SKM-1 treated with dmso at 0.1 percent for 144 hours (cell line): ENCODE results near the gene USP6.
"Not testable (repeated sequence)": the region's sequence is repeated elsewhere in the genome, so short reads cannot be mapped to it uniquely, and the experiment has no call there.

Experiments
- DNase-seq: peaks from one replicate; lab custom pipeline; 2025; ENCODE audit not compliant: unreplicated experiment; lab: John Stamatoyannopoulos, UW

The USP6 gene

DNA sequence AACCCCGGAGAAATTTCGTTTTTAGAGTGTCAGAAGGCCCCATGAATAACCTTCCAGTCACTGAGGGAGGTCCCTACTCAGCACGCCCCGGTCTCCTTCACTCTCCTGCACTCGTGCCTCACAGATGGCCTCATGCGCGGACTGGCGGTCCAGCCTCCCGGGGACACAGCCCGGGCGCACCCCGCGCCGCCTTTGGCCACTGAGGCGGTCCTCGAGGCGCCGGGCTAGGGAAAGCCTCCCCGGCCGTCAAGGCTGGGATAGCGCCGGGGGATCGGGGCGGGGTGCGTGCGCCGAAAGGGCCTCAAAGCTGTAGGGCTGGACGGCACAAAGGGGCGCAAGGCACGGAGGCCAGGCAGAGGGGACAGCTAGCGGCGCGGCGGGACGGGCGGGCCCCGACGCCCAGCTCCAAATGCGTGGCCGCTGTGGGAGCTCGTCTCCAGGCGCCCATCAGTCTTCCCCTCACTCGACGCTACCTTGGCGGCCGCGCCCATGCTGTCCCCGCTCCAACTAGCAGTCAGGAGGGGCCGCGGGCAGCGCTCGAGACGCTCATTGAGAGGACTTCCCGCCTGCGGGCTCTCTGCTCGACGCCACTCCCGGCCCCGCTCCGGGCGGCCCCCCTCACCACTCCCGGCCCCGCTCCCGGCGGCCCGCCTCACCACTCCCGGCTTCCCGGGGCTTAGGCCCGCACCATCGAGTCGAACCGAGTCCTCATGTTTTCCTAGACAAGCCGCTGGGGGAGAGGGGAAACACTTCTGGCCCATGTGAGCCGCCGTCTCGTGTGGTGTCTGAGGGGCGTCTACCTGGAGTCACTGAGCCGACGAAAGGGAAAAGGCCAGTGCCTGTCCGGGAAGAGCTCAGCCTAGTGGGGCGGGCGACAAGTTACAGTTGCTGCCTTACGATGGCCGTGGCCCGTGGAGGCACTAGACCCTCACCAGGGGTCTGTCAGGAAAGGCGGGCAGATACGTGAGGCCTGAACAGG is at the start of gene USP6:
Gene USP6 (plus strand): TSS at position 360 of the 979 bp plus-strand sequence. CDS start 14,336 bp downstream, outside the sequence.
- no peak for DNase-seq

DNA sequence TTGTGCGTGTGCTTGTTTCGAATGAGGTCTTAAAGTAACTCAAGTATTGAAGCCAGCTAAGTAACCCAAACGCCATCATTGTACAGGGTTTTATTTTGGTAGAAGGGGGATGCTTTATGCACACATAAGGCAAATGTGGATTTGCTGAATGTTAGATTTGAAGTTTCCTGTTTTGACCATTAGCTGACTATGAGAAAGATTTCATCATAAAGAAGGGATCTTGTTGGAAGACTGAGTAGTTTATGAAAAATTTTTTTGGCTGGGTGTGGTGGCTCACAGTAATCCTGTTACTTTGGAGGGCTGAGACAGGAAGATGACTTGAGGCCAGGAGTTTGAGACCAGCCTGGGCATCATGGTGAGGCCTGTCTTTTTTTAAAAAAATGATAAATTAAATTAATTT is 47.6 kb upstream of the USP6 start:
- DNase-seq: no peak

DNA sequence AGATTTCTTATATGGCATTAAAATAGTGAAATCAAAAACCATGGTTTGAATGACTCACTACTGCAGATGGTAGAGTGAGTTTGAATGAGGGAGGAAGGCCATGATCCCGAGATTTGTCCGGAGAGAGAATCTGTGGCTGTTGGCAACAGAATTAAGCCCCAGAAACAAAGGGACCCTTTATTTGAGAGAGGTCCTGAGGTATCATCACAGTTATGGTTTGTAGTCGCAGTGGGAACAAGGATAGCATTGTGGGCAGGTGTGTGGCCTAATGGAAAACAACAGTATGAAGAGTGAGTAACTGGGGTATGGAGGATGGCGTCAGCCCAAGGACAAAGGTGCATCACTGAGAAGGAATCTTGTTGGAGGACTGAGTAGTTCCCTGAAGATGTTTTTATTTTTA is 46.1 kb upstream of the USP6 start:
- no peak for DNase-seq

DNA sequence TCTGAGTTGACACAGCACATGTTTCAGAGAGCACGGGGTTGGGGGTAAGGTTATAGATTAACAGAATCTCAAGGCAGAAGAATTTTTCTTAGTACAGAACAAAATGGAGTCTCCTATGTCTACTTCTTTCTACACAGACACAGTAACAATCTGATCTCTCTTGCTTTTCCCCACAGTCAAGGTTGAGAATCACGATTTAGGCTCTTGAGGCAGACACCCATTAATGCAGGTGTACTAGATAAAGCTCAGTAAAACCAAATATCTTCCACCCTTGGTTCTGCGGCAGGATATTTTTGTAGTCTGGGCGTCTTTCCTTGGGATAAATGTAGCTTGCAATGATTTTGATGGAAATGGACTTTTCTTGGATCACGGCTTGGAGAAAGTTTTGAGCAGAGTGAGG is 40.4 kb upstream of the USP6 start:
- DNase-seq: not testable (repeated sequence)

DNA sequence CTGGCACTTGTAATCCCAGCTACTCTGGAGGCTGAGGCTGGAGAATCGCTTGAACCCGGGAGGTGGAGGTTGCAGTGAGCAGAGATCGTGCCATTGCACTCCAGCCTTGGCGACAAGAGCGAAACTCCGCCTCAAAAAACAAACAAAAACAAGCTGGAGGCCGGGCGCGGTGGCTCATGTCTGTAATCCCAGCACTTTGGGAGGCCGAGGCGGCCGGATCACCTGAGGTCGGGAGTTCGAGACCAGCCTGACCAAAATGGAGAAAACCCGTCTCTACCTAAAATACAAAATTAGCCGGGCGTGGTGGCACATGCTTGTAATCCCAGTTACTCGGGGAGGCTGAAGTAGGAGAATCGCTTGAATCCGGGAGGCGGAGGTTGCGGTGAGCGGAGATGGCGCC is 38.6 kb upstream of the USP6 start:
- not testable (repeated sequence) for DNase-seq

DNA sequence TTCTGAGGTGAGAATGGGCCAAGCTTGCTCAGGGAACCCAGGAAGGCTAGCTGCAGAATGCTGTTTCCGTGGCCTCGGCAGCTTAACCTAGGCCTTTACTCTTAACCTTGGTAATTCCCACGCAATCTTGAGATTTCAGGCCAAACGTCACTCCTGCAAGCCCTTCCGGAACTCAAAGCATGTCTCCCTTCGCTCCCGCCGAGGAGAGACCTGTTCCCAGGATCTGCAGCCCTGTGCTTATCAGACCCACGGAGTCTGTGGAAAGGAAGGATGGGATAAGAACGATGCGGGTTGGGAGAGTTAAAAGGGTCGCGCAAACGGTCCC is 38.1 kb upstream of the USP6 start:
- no peak for DNase-seq

DNA sequence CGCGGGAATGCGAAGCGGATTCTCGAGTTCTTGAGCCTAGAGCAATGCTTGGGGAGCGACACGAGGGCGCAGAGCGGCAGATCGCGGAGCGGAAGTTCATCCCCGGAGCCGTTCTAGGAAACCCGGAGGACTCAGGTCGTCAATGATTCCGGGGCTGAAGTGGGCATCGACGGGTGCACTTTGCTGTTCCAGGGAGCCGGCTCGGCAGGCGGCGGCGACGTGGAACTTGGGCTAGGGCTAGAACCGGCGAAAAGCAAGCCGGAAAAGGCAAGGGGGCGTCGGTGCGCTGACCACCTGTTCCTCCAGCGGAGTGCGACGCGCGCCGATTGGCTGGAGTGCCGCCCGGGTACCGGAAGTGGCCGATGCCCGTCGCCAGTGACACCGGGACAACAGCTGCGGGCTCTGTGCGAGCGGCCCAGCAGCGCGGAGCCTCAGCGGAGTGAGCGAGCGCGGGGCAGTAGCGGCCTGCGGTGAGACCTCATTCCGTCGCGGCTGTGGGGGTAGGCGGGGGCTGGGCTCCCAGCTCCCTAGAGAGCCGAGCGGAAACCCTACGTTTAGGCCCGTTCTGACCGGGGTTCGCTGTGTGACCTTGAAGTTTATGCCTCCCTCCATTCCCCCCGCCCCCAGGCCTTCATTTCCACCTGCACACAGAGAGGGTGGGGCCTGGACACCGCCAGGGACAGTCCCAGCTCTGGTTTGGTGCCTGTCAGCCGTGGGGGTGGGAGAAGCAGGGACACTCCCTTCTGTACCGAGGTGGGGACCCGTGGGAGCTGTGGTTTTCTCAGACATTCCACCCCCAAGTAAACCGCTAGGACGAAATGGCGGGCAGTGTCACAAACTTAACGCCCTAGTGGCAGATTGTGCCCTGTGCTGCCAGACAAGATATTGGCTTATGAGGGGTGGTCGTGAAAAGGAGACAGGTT is 37.5 kb upstream of the USP6 start, which contains the start of gene ZFP3:
Gene ZFP3 (plus strand): TSS at position 362 of the 923 bp plus-strand sequence. CDS start 13,038 bp downstream, outside the sequence.
- peak; percentile 37 for DNase-seq

DNA sequence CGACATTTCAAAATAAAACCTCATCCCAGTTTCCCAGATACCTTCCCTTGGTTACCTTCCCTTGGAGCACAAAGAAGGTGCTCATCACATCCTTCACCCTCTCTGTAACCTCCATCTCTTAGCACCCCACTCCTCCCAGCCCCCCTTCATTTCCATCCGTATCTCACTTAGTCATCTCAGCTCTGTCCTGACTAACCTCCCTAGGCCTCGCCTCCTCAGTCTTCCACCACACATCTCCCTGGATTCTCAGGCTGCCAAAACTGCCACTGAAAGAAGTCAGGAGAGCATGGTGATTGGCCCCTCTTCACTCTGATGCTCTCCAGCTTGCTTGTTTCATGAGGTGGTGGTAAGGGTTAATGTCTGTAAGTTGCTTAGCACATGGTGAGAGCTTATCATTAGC is 35.2 kb upstream of the USP6 start:
- DNase-seq: no peak

DNA sequence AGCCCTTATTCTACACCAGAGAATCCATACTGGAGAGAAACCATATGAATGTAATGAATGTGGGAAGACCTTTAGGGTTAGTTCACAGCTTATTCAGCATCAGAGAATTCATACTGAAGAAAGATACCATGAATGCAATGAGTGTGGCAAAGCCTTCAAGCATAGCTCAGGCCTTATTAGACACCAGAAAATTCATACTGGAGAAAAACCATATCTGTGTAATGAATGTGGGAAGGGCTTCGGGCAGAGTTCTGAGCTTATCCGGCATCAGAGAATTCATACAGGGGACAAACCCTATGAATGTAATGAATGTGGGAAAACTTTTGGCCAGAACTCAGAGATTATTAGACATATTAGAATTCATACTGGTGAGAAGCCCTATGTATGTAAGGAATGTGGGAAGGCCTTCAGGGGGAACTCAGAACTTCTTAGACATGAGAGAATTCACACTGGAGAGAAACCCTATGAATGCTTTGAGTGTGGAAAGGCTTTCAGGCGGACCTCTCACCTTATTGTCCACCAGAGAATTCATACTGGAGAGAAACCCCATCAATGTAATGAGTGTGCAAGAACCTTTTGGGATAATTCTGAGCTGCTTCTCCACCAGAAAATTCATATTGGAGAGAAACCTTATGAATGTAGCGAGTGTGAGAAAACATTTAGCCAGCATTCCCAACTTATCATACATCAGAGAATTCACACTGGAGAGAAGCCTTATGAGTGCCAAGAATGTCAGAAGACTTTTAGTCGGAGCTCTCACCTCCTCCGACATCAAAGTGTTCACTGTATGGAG is 23.4 kb upstream of the USP6 start:
- no peak for DNase-seq

DNA sequence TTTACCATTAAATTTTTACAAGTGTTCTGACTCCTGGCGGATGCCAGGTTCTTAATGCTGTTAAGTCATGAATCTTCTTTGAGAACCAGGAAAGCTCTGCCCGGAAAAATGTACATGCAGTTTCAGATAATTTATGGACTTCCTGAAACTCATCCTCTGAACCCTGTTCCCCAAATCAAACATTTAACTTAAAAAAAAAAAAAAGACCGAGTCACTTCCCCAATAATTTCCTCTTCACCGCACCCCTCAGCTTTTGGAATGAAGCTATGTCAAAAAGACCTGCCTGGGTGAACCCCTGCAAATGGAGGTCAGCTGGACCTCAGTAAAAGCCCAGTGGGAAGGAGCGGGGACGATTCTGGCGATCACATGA is 19.1 kb upstream of the USP6 start:
- no peak for DNase-seq

DNA sequence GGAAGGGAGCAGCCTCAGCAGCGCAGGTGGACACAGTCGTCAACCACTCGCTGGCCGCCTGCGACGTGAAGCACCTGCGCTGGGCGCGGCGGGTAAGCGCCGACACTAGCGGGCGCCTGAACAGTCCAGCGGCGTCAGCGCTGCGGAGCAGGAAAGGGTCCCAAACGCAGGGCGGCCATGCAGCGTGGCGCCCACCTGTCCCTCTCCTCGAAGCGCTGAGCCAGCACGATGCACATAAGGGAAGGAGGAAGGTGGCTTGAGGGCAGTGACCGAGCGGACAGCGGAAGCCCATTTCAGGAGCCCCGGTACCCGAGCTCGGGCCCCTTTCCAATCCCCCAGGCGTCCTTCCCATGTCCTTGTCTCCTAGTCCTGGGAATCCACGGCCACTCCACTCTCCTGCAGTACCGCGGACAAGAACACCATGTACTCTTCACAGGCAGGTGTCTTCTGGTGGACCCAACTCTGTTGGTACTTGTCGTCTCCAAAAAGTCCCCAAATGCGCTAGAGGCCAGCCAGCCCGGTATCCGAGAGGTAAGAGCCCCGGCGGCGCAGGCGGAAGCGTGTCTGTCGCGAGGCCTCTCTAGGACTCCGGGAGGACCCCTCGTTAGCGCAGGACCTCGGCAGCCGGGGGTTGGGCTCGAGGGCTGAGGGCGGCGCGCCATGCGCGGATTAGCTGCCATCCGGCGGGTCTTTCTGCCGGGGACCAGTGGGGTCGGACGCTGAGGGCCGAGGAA is 18.6 kb upstream of the USP6 start:
- DNase-seq: no peak

DNA sequence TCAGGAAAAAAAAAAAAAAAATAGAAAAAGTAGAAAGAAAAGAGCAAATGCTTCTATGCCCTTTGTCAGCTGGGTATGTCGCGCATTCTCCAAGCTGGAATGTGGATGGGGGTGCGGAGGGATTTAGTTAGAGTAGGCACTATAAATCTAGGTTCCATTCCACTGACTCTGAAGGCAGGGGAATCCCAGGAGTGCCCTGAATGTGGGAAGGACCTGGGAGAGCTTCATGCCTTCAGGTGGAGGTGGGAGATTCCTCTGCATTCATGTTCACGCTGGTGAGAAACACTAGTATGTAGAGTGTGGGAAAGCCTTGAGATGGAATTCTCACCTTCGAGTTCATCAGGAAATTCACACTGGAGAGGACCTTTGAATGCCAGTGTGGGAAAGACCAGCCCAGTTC is 16.6 kb upstream of the USP6 start:
- no peak for DNase-seq

DNA sequence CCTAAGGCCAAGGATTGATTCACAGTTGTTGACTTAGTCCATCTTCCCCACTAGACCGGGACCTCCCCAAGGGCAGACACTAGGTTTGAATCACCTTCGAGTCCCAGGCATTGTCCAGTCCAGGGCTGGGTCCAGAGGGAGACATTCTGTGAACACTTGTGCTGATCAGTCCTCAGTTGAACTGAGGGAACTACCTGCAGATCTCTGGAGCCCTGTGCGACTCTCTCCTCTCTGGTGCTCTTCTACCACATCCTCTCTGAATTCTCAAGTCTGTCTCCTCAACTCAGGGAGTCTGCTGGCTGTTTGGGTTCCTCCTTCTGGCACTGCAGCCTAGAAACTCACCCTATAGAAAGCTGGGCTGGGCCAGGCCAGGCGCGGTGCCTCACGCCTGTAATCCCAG is 15.0 kb upstream of the USP6 start:
- DNase-seq: no peak

DNA sequence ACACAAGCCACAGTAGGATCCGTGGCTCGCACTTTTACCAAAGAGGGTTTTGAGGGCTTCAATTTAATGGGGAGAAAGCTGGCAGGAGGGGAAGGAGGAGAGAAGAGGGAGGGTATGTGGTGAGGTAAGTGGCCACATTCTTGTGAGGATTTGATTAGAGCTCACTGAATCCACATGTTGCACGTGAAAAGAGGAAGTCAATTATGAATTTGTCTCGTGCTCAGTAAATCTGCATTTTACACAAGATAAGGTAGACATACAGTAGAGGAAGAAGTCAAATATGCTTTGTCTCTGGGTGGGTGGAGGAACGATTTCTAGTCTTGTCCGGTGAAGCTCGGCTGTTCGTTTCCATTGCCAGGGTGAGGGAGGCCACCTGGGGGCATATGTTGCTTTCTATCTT is 5.0 kb upstream of the USP6 start:
- DNase-seq: no peak

DNA sequence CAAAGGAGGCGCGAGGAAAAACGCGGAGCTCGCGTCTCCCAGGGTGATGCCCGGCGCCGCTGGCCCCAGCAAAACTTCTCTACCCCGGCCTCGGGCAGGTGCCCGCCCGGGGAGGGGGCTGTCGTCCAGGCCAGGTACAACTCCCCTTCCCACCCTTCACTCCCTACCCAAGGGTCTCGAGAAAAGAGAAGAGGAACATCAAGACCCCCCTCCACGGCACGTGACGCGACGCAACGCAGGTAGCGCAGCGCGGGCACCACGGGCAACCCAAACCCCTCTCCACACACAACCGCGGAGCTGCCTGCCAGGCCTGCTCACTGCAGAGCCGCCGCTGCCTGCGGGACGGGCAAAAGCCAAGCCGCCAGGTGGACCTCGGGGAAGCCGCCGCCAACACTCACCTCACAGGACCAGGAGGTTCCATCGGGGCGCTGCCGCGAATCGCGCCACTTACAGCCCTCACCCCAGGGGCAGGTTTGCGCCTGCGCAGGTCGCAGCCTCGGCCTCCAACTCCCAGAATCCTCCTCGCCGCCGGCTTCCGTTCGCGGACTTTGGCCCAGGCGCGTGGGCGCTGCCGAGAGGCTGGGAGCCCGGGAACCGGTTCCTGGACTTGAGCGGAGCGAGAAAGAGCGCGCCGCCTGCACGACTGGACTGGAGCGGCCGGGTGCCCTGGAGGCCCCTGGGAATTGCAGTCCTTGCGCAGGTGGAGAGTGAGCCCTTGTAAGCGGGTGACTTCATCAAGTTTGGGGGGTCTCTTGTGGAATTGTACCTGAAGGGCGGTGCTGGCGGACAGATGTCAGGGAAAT is 4.2 kb upstream of the USP6 start, which contains the start of gene ZNF232:
Gene ZNF232 (minus strand): TSS at position 477 of the 803 bp plus-strand sequence. CDS start 56 bp downstream, at position 421.
- peak; percentile 74 for DNase-seq

DNA sequence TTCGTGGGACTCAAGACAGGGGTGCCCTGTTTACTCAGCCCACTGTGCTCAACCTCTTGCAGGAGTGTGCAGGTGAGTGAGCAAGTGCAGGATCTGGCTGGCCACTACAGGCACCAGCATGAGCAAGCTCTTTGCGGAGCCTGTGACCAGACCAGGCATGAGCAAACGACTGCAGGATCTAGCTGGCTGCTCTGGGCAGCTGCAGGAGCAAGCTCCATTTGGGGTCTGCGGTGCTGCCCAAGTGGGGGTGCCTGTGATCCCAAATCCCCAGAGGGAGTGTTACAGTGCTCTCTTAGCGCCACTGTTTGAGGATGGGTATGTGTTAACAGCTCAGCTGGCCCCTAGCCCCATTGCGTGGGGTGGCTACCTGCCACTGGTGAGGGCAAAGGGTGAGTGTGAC is 2.4 kb downstream of the USP6 start:
- DNase-seq: no peak

DNA sequence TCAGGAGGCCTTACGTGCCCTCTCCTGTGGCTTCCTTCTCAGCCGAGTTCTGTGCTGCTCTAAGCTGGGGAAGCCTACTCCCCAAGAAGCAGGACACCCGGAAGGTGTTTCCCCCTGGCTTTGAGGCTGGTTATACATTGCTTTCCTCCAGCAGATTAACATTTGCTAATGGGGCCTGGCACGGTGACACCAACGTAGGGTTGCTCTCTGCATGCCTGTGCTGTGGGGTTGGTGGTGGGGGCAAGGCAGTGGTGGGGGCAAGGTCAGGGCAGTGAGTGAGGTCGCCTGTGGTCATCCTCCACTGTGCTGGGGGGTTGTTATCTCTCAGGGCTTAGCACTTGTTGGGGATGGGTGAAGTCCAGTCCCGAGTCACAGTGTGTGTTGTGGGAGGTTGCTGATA is 4.2 kb downstream of the USP6 start:
- no peak for DNase-seq

DNA sequence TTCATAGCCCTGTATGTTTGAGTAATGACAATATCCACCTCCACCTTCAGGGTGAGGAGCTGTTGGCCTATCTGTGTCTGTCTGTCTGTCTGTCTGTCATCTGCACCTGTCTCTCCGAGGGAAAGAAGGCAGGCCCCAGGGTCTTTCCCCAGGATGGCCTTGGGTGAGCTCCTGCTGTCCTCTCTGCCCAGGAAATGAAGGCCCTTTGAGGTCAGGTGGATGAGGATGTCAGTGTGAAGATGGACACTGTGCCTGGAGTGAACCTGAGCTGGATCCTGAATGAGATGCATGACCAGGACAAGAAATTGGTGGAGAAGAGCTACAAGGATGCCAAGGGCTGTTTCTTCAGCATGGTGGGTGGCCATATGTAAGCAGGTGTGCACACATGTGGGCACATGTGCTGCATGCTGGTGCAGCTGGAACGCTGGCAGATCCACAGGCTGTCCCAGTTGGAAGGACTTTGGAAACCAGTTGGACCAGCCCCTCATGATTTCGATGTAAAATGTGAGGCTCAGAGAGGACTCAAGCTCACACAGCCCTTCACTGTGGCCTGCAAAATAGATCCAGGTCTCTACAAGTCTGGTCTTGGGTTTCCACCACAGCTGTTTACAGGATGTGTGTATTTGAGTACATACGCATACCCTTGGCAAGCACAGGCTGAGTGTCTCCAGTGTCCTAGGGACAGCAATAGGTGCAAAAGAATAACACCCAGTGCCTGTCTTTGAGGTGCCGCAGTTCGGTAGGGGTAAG is 4.8 kb downstream of the USP6 start:
- not testable (repeated sequence) for DNase-seq
